K562 (cell line): ENCODE measurements around the gene OLFML3. TPM values are rescaled to one million over a fixed set of nuclear protein-coding genes. Genes with fewer than 3 reads are reported as not detected.

Experiments
- ARID3A ChIP-seq: IDR thresholded peaks from 2 replicates; pipeline ENCODE4 v1.6.1; 2012; ENCODE audit warnings: low read depth, low read length, improper control_type of control experiment, borderline replicate concordance
- ATF7 ChIP-seq: fragments of 450-650 bp; IDR thresholded peaks from 2 replicates; pipeline ENCODE4 v1.7.1; 2014; ENCODE audit warnings: mild to moderate bottlenecking, moderate library complexity
- EHMT2 ChIP-seq: fragments of 450-650 bp; IDR thresholded peaks from 2 replicates; pipeline ENCODE4 v1.6.1; 2018; ENCODE audit warnings: antibody characterized with exemption
- FOXK1 ChIP-seq: sonication (generic); formaldehyde crosslinking; IDR thresholded peaks from 2 replicates; pipeline ENCODE4 v1.8.0; 2022; ENCODE audit warnings: missing genetic modification reagents, mild to moderate bottlenecking, borderline replicate concordance
- HDAC3 ChIP-seq: fragments of 450-650 bp; IDR thresholded peaks from 2 replicates; pipeline ENCODE4 v1.6.1; 2018; ENCODE audit warnings: borderline replicate concordance, mild to moderate bottlenecking, moderate library complexity; ENCODE audit not compliant: partially characterized antibody
- HMGXB4 ChIP-seq: sonication (generic); formaldehyde crosslinking; IDR thresholded peaks from 2 replicates; pipeline ENCODE4 v1.8.1; 2023; ENCODE audit warnings: mild to moderate bottlenecking, missing genetic modification reagents
- LEF1 ChIP-seq: fragments of 450-650 bp; IDR thresholded peaks from 2 replicates; pipeline ENCODE4 v1.6.1; 2016; ENCODE audit warnings: mild to moderate bottlenecking
- MLLT1 ChIP-seq, 2 experiments: fragments of 450-650 bp; IDR thresholded peaks; 2 replicates each; pipeline ENCODE4 v1.6.1; 2016
- RBBP5 ChIP-seq: fragments of 200-600 bp; sonication (generic); IDR thresholded peaks from 2 replicates; pipeline ENCODE4 v1.6.1; 2012; ENCODE audit warnings: borderline replicate concordance, mild to moderate bottlenecking, low read length, control low read depth, inconsistent platforms; ENCODE audit not compliant: insufficient read depth, poor library complexity, severe bottlenecking
- TSC22D4 ChIP-seq: fragments of 450-650 bp; IDR thresholded peaks from 2 replicates; pipeline ENCODE4 v1.6.1; 2016; ENCODE audit warnings: missing genetic modification characterization, missing biosample characterization, control low read depth
- ZNF23 ChIP-seq: fragments of 250-450 bp; sonication (Bioruptor Pico); IDR thresholded peaks from 2 replicates; pipeline ENCODE4 v1.4.0; 2020; ENCODE audit warnings: mild to moderate bottlenecking
- polyA plus RNA-seq, 8 experiments: library from polyadenylated mRNA; depleted of rRNA in 4 of 8; stranded (reverse) in 5 of 8; unstranded in 3 of 8; fragments of >200 nt; fragmentation: Nextera tagmentation in 2 of 8; fragmentation: Illumina TruSeq in 1 of 8; extraction: Ambion mirVana in 2 of 8; extraction: Trizol in 1 of 8; gene quantifications; 2 replicates each; pipeline versions ENCODE4 v1.2.1 to v1.2.3, GENCODE V29; 2011 to 2014; ENCODE audit warnings: inconsistent platforms in 1 of 8, missing spikeins in 1 of 8
- total RNA-seq, 7 experiments: library from RNA; depleted of rRNA in 6 of 7; stranded (reverse); fragments of >200 nt in 6 of 7; fragmentation: Illumina TruSeq in 2 of 7; extraction: Trizol in 2 of 7; gene quantifications; 2 replicates each; pipeline versions ENCODE4 v1.2.1 to v1.2.3, GENCODE V29; 2011 to 2021; ENCODE audit warnings: low replicate concordance in 1 of 7
- TF ChIP-seq, protein P1 (sequence below): sonication (generic); formaldehyde crosslinking; IDR thresholded peaks from 2 replicates; pipeline ENCODE4 v1.8.0; 2022; ENCODE audit warnings: missing genetic modification reagents, mild to moderate bottlenecking, moderate library complexity, borderline replicate concordance
- TF ChIP-seq, protein P2 (sequence below): fragments of 200-800 bp; sonication (Bioruptor generic); IDR thresholded peaks from 2 replicates; pipeline ENCODE4 v1.6.1; 2017; ENCODE audit warnings: missing genetic modification characterization, missing compliant biosample characterization
- TF ChIP-seq, protein P3 (sequence below): sonication (generic); formaldehyde crosslinking; IDR thresholded peaks from 2 replicates; pipeline ENCODE4 v1.8.0; 2022; ENCODE audit warnings: mild to moderate bottlenecking, missing genetic modification reagents

Gene OLFML3
- total and polyA plus RNA-seq, 9 of the 15 experiments (the other 6 are each of a cell fraction or from before 2014, with no cell fraction given), result 0.07 to 0.13 (median 0.07) TPM; not detected in 6

- TF ChIP-seq, protein P1, sequence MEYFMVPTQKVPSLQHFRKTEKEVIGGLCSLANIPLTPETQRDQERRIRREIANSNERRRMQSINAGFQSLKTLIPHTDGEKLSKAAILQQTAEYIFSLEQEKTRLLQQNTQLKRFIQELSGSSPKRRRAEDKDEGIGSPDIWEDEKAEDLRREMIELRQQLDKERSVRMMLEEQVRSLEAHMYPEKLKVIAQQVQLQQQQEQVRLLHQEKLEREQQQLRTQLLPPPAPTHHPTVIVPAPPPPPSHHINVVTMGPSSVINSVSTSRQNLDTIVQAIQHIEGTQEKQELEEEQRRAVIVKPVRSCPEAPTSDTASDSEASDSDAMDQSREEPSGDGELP (CRISPR knock-in tag), result peak; percentile 9; the same call in 1 of the 2 replicates
- TF ChIP-seq ATF7, result no peak
- TF ChIP-seq HMGXB4, result peak; percentile 67; the same call in 1 of the 2 replicates
- no peak for TF ChIP-seq LEF1
- TF ChIP-seq, protein P2, sequence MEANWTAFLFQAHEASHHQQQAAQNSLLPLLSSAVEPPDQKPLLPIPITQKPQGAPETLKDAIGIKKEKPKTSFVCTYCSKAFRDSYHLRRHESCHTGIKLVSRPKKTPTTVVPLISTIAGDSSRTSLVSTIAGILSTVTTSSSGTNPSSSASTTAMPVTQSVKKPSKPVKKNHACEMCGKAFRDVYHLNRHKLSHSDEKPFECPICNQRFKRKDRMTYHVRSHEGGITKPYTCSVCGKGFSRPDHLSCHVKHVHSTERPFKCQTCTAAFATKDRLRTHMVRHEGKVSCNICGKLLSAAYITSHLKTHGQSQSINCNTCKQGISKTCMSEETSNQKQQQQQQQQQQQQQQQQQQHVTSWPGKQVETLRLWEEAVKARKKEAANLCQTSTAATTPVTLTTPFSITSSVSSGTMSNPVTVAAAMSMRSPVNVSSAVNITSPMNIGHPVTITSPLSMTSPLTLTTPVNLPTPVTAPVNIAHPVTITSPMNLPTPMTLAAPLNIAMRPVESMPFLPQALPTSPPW (CRISPR knock-in tag), result peak; percentile 88
- peak; percentile 4 to 54; a peak in 2 of 4 replicates for TF ChIP-seq MLLT1 (IDR thresholded peaks at IDR 0.05)
- TF ChIP-seq, protein P3, sequence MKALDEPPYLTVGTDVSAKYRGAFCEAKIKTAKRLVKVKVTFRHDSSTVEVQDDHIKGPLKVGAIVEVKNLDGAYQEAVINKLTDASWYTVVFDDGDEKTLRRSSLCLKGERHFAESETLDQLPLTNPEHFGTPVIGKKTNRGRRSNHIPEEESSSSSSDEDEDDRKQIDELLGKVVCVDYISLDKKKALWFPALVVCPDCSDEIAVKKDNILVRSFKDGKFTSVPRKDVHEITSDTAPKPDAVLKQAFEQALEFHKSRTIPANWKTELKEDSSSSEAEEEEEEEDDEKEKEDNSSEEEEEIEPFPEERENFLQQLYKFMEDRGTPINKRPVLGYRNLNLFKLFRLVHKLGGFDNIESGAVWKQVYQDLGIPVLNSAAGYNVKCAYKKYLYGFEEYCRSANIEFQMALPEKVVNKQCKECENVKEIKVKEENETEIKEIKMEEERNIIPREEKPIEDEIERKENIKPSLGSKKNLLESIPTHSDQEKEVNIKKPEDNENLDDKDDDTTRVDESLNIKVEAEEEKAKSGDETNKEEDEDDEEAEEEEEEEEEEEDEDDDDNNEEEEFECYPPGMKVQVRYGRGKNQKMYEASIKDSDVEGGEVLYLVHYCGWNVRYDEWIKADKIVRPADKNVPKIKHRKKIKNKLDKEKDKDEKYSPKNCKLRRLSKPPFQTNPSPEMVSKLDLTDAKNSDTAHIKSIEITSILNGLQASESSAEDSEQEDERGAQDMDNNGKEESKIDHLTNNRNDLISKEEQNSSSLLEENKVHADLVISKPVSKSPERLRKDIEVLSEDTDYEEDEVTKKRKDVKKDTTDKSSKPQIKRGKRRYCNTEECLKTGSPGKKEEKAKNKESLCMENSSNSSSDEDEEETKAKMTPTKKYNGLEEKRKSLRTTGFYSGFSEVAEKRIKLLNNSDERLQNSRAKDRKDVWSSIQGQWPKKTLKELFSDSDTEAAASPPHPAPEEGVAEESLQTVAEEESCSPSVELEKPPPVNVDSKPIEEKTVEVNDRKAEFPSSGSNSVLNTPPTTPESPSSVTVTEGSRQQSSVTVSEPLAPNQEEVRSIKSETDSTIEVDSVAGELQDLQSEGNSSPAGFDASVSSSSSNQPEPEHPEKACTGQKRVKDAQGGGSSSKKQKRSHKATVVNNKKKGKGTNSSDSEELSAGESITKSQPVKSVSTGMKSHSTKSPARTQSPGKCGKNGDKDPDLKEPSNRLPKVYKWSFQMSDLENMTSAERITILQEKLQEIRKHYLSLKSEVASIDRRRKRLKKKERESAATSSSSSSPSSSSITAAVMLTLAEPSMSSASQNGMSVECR (CRISPR knock-in tag), result no peak; the same call in none of the 2 replicates
- TF ChIP-seq TSC22D4 (tag), result no peak
- TF ChIP-seq EHMT2, result no peak
- TF ChIP-seq RBBP5, result peak; percentile 97
- no peak for TF ChIP-seq ARID3A
- 0 out of 2 replicates have a peak, but pooled peaks have one; percentile 58 for TF ChIP-seq FOXK1 (CRISPR knock-in tag)
- no peak for TF ChIP-seq HDAC3
- TF ChIP-seq ZNF23, result no peak
Measured at GRCh38 chr1:113929750-113930498, 49.4 kb upstream of the OLFML3 start (continued).
